ENCODE results near the gene TTC39A.

TTC39A gene

GRCh38 chr1:51276286-51276685, 54.1 kb downstream of the TTC39A start:
- H3K36me3 ChIP-seq (replicated peaks; ENCODE audit: insufficient read depth, low read length) = no peaks in the 10 kb centered on the region; the same call in 1 of the 2 replicates
- H2AFZ ChIP-seq (ENCODE audit: low read length) = no peak overlapping the region
- H3K79me2 ChIP-seq (ENCODE audit: low read length) = no peaks in the 10 kb centered on the region
- H4K20me1 ChIP-seq (ENCODE audit: insufficient read depth, low read length) = no peaks in the 10 kb centered on the region
- H3K4me3 ChIP-seq (ENCODE audit: low read length) = no peak overlapping the region
- TF ChIP-seq EZH2phosphoT487 (IDR thresholded peaks at IDR 0.05; ENCODE audit: low read length) (no peak), EZH2 (optimal IDR thresholded peaks at IDR 0.05; ENCODE audit: low read depth, low read length) (no peak)
- no peak overlapping the region for H3K9ac ChIP-seq (ENCODE audit: low read length)
- no peak for DNase-seq
- no peaks in the 10 kb centered on the region for H3F3A ChIP-seq (ENCODE audit: insufficient read depth, low read length)
- no peaks in the 10 kb centered on the region for H3K27me3 ChIP-seq (replicated peaks; ENCODE audit: insufficient read depth, low read length)
- H3K4me1 ChIP-seq (ENCODE audit: low read length) = no peaks in the 10 kb centered on the region
- H3K9me2 ChIP-seq (replicated peaks; ENCODE audit: insufficient read depth, low read length) = no peaks in the 10 kb centered on the region
- no peaks in the 10 kb centered on the region for H3K9me3 ChIP-seq (replicated peaks; ENCODE audit: insufficient read depth, low read length)
- no peak overlapping the region for H3K4me2 ChIP-seq (ENCODE audit: low read depth, low read length)
- no peak overlapping the region for H3K27ac ChIP-seq (ENCODE audit: low read length)

- Histone ChIP-seq H3K9me2 (replicated peaks; ENCODE audit: insufficient read depth, low read length) (no peaks in the 10 kb centered on the region), H2AFZ (ENCODE audit: low read length) (no peak overlapping the region), H3K36me3 (replicated peaks; ENCODE audit: insufficient read depth, low read length) (no peaks in the 10 kb centered on the region; the same call in 1 of the 2 replicates), H3K4me1 (ENCODE audit: low read length) (no peaks in the 10 kb centered on the region), H3K27ac (ENCODE audit: low read length) (no peak overlapping the region), H3K9me3 (replicated peaks; ENCODE audit: insufficient read depth, low read length) (no peaks in the 10 kb centered on the region), H3K79me2 (ENCODE audit: low read length) (no peaks in the 10 kb centered on the region), H4K20me1 (ENCODE audit: insufficient read depth, low read length) (no peaks in the 10 kb centered on the region), H3K27me3 (replicated peaks; ENCODE audit: insufficient read depth, low read length) (no peaks in the 10 kb centered on the region), H3K4me3 (ENCODE audit: low read length) (no peak overlapping the region), H3K9ac (ENCODE audit: low read length) (no peak overlapping the region), H3K4me2 (ENCODE audit: low read depth, low read length) (no peak overlapping the region), H3F3A (ENCODE audit: insufficient read depth, low read length) (no peaks in the 10 kb centered on the region)
- DNase-seq = no peak
- TF ChIP-seq EZH2 (optimal IDR thresholded peaks at IDR 0.05; ENCODE audit: low read depth, low read length) = no peak
- no peak for TF ChIP-seq EZH2phosphoT487 (IDR thresholded peaks at IDR 0.05; ENCODE audit: low read length)
- TF ChIP-seq CTCF (IDR thresholded peaks at IDR 0.05; ENCODE audit: low read length) = no peak
These were observed 55.7 kb downstream of the TTC39A start for GRCh38 chr1:51274676-51275075.

- TF ChIP-seq EZH2phosphoT487 (IDR thresholded peaks at IDR 0.05; ENCODE audit: low read length) = no peak
- Histone ChIP-seq H2AFZ (ENCODE audit: low read length) (no peak overlapping the region), H3K36me3 (replicated peaks; ENCODE audit: insufficient read depth, low read length) (no peaks in the 10 kb centered on the region; the same call in 1 of the 2 replicates), H3K9me2 (replicated peaks; ENCODE audit: insufficient read depth, low read length) (no peaks in the 10 kb centered on the region), H3K27ac (ENCODE audit: low read length) (no peak overlapping the region), H3K79me2 (ENCODE audit: low read length) (peaks cover 11% of the 10 kb centered on the region), H4K20me1 (ENCODE audit: insufficient read depth, low read length) (no peaks in the 10 kb centered on the region), H3K4me2 (ENCODE audit: low read depth, low read length) (no peak overlapping the region), H3K27me3 (replicated peaks; ENCODE audit: insufficient read depth, low read length) (no peaks in the 10 kb centered on the region), H3K9ac (ENCODE audit: low read length) (no peak overlapping the region), H3K4me3 (ENCODE audit: low read length) (no peak overlapping the region), H3K4me1 (ENCODE audit: low read length) (no peaks in the 10 kb centered on the region), H3K9me3 (replicated peaks; ENCODE audit: insufficient read depth, low read length) (no peaks in the 10 kb centered on the region), H3F3A (ENCODE audit: insufficient read depth, low read length) (no peaks in the 10 kb centered on the region)
- no peak for DNase-seq
These were observed 57.4 kb downstream of the TTC39A start for GRCh38 chr1:51272916-51273315.

GRCh38 chr1:51270751-51271150, 59.6 kb downstream of the TTC39A start:
- DNase-seq = no peak
- TF ChIP-seq CTCF (IDR thresholded peaks at IDR 0.05; ENCODE audit: low read length) = no peak
- TF ChIP-seq EZH2 (optimal IDR thresholded peaks at IDR 0.05; ENCODE audit: low read depth, low read length) = no peak
- no peak for TF ChIP-seq EZH2phosphoT487 (IDR thresholded peaks at IDR 0.05; ENCODE audit: low read length)
- no peak overlapping the region for H3K4me3 ChIP-seq (ENCODE audit: low read length)
- H3K27me3 ChIP-seq (replicated peaks; ENCODE audit: insufficient read depth, low read length) = no peaks in the 10 kb centered on the region
- H3K79me2 ChIP-seq (ENCODE audit: low read length) = peaks cover 33% of the 10 kb centered on the region
- H3K9me2 ChIP-seq (replicated peaks; ENCODE audit: insufficient read depth, low read length) = no peaks in the 10 kb centered on the region
- no peak overlapping the region for H2AFZ ChIP-seq (ENCODE audit: low read length)
- H3F3A ChIP-seq (ENCODE audit: insufficient read depth, low read length) = no peaks in the 10 kb centered on the region
- no peak overlapping the region for H3K9ac ChIP-seq (ENCODE audit: low read length)
- no peak overlapping the region for H3K4me2 ChIP-seq (ENCODE audit: low read depth, low read length)
- H3K36me3 ChIP-seq (replicated peaks; ENCODE audit: insufficient read depth, low read length) = no peaks in the 10 kb centered on the region; the same call in 1 of the 2 replicates
- H3K4me1 ChIP-seq (ENCODE audit: low read length) = no peaks in the 10 kb centered on the region
- no peaks in the 10 kb centered on the region for H4K20me1 ChIP-seq (ENCODE audit: insufficient read depth, low read length)
- H3K9me3 ChIP-seq (replicated peaks; ENCODE audit: insufficient read depth, low read length) = no peaks in the 10 kb centered on the region
- H3K27ac ChIP-seq (ENCODE audit: low read length) = no peak overlapping the region

All from MM.1S (cell line).